ENCODE data around the gene VTI1A. TPM values are rescaled to one million over a fixed set of nuclear protein-coding genes. Genes with fewer than 3 reads are reported as not detected.
"Not testable (repeated sequence)": the region's sequence is repeated elsewhere in the genome, so short reads cannot be mapped to it uniquely, and the experiment has no call there.

VTI1A gene
- total RNA-seq, 1 donor from 2014 or later: 20.5 TPM

DNA sequence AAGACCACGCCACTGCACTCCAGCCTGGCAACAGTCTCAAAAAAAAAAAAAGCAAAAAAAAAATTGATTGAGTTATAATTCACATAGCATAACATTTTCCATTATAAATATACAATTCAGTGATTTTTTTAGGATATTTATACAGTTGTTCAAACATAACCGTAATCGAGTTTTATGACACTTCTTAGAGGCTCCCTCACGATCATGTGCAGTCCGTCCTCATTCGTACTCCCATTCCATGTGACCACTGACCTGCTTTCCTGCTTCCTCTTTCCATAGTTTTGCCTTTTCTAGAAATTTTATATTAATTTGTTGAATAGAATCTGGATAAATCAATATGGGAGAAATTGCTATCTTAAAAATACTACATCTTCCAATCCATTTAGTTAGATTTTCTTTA lies 45.7 kb downstream of the VTI1A start:
- DNase-seq (ENCODE audit: low spot score): no peak
- intact Hi-C loops (cut with DNase I): no loop called here

DNA sequence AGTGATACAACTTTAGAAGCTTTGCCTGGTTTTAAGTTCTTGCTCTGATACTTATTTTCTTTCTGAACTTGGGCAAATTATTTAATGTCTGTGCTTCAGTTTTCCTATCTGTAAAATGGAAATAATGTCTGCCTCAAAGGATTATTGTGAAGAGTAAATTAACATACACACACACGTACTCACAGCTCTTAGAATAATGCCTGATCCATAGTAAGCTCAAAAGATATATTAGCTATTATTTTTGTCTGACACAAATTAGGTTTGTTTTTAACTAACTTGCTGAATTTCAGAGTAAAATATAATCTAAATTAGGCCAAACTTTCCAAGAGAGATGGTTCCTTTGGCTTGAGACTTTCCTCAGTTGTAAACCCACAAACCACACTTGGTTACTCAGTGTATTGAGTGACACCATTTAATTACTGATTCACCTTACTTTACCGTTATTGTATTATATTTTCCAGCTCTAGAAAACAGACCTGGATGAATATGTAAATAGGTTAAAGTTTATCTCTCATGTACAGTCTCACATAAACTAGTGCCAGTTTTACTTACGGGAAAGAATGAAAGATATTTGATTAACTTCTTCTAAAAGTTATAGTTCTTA lies 50.4 kb downstream of the VTI1A start:
- intact Hi-C loops (cut with DNase I): no loop called here
- no peak for DNase-seq (ENCODE audit: low spot score)

DNA sequence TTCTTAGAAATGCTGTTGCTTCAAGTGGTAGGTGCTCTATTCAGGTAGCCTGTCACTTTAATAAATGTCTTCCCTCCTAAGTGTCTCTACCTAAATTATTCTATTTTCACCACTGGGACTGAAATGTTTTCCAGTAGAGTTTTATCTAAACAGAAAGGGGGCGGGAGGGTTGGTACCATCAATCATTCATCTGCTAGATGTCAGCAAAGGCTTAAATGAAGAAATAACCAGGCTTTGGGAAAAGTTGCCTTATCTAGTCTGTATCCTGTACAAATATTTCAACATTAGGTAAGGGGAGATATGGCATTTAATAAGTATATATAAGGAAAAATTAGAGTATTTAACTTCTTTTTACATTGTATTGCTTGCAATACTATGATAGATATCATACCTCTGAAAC lies 51.8 kb downstream of the VTI1A start:
- intact Hi-C loops (cut with DNase I): no loop called here

DNA sequence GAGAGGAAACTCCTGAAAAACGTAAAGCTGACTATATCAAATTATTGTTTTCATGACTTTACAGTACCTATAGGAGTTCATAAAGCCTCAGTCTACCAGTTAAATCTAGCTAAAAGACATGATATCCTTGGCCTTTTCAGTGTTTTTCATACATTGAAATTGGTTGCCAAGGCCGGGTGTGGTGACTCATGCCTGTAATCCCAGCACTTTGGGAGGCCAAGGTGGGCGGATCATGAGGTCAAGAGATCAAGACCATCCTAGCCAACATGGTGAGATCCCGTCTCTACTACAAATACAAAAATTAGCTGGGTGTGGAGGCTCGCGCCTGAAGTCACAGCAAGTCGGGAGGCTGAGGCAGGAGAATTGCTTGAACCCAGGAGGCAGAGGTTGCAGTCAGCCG lies 53.0 kb downstream of the VTI1A start:
- intact Hi-C loops (cut with DNase I); DNase-seq (ENCODE audit: low spot score): not testable (repeated sequence)

More for the DNA sequence above, 51.8 kb downstream of the VTI1A start:
- no peak for DNase-seq (ENCODE audit: low spot score)

DNA sequence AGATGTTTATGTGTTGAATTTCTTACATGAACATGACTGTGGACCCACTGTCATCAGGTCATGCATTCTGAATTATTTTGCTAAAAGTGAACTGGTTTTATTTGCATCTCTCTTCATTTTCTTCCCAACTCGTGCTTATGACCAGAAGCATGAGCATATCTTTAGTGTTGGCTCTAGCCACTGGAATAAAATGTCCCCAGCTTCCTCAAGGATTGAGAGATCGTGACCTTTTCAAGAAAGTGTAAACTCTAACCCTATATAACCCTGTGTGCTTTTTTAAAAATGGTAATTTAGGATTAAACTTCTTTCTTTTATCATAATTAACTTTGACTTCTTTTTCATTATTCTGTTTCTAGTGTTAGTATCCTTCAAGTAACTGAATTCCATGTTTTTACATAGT lies 55.5 kb downstream of the VTI1A start:
- DNase-seq (ENCODE audit: low spot score): no peak
- intact Hi-C loops (cut with DNase I): no loop called here

DNA sequence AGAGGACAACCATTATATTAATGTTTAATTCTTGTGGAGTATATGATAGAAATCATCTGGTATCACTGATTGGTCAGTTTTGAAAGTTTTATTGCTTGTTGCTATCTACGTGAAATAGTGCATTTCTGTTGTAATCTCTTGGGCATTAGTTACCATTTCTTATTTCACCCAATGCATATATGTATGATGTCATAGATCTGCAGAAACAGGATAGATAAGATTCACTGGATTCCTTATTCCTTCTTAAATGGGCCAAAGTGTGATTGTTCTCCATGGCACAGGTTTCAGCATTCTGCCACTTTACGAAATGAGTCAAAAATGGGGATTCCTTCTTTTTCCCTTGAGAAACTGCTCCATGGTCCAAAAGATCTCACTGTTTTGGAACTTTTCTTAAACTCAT lies 56.6 kb downstream of the VTI1A start:
- intact Hi-C loops (cut with DNase I): no loop called here
- DNase-seq (ENCODE audit: low spot score): no peak

DNA sequence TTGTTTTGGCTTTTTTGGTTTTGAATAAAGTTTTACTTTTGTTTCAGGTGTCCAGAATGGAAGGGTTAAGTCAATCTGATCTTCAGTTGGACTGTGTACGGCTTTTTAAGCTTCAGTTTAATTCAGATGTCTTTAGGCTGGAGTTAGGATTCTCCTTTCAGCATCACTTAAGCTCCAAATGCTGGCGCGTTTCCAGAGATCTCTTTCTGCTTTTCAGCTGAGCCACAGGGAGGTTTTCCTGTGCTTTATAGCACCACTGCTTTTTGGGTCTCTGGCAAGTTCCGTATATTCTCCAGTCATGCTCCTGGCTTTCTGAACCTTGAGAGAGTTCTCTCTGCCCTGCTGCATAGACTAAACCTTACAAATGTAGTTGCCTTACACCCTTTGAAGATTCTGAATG lies 60.0 kb downstream of the VTI1A start:
- intact Hi-C loops (cut with DNase I): no loop called here

DNA sequence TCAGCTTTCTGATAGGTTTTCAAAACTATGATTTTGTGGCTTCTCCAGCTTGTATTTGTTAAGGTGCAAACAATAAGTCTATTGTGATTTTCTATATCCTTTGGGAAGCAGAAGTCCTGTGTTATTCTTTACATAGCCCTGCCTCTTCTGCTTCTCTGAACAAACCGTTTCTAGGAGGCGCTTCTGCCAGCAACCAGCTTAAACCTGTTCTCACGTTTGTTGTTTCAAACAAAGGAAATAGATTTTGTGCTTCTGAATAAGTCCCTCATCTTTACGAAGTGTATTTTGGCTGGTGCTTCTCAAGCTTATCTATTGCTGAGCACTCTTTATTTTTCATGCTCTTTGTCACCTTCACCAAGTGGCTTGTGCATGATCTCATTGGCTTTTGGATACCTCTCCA lies 61.0 kb downstream of the VTI1A start:
- DNase-seq (ENCODE audit: low spot score): no peak
- intact Hi-C loops (cut with DNase I): no loop called here

More for the DNA sequence above, 60.0 kb downstream of the VTI1A start:
- no peak for DNase-seq (ENCODE audit: low spot score)

DNA sequence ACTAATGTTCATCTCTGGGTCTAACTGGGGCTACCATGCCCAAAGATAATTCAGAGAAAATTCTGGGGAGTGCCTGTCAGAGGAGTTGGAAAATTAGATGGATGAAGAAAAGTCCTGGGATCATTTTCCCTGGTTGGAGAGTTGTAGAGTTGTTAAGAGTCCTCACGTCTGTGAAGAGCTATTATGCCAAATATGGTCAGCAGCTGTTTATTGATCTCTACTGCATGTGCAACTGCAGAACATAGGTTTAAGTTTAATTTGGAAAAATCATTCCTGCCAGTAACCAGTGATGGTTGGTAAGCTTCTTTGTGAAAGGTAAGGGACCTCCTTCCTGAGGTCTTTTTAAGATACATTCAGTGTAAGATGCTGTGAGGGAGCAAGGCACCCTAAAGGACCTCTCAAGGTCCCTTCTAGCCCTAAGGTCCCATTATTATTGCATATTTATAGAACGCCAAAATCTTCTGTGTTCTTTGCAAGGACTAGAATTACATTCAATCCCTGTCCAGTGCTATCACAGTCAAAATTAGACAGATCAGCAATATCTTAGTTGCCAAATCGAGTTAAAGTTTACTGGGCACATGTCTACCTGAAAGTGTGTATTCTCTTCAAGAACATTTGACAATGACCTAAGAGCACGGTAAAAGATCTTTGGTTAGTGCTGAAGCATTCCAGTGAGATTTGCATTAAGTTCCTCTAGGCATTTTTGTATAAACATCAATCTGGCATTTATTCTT lies 62.7 kb downstream of the VTI1A start:
- intact Hi-C loops (cut with DNase I): no loop called here

DNA sequence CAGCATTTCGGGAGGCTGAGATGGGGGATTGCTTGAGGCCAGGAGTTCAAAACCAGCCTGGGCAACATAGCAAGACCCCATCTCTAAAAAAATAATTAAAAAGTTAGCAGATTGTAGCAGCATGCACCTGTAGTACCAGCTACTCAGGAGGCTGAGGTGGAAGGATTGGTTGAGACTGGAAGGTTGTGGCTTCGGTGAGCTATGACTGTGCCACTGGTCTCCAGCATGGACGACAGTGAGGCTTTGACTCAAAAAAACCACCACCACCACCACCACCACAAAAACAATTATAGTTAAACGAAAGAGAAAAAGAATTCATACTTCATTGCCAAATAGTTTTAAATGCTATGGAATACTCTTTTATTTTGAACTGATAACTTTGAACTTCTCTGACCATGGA lies 63.4 kb downstream of the VTI1A start:
- intact Hi-C loops (cut with DNase I): no loop called here
- no peak for DNase-seq (ENCODE audit: low spot score)

More for the DNA sequence above, 62.7 kb downstream of the VTI1A start:
- no peak for DNase-seq (ENCODE audit: low spot score)

DNA sequence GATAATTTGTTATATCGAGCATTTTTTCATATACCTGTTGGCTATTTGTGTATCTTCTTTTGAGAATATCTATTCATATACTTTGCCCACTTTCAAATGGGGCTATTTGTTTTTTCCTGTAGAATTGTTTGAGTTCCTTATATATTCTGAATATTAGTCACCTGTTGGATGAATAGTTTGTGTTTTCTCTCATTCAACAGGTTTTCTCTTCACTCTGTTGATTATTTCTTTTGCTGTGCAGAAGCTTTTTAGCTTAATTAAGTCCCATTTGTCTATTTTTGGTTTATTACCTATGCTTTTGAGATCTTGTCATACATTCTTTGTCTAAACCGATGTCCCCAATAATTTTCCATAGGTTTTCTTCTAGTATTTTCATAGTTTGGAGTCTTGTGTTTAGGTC lies 65.3 kb downstream of the VTI1A start:
- intact Hi-C loops (cut with DNase I): no loop called here
- DNase-seq (ENCODE audit: low spot score): no peak

DNA sequence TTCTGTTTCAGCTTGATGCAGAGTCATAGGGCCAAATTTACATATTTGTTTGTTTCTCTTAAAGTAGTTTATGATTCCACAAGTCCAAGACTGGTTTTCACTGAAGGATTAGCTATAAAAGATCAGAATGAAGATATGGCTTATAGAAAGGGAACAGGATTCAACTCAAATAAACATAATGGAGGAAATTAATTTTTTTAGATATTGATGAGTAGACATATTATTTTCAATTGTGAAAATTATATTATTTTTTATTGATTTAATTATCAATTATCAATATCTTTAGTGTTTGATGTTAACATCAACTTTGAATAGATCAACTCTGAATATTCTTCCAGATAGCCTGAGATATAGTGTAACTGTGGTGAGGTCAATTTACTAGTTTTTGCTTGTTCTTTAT lies 68.1 kb downstream of the VTI1A start:
- intact Hi-C loops (cut with DNase I): no loop called here
- no peak for DNase-seq (ENCODE audit: low spot score)

DNA sequence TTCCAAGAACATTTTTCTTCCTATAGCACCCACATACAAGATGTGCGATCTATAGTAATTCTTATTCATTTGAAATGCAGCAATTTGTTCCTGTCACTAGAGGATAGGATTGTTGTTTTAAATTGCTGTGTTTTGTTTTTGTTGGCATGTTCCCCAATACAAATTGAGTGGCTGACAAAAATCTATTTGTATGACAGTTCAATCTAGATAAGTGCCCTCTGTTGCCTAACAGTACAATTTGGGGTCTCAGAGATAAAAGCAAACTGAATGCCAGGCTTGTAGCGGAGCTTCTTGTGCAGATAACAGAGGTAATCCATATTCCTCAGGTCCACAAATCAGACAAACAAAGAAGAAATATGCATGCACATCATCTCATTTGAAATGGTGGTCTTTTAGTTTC lies 68.8 kb downstream of the VTI1A start:
- intact Hi-C loops (cut with DNase I): no loop called here
- no peak for DNase-seq (ENCODE audit: low spot score)

DNA sequence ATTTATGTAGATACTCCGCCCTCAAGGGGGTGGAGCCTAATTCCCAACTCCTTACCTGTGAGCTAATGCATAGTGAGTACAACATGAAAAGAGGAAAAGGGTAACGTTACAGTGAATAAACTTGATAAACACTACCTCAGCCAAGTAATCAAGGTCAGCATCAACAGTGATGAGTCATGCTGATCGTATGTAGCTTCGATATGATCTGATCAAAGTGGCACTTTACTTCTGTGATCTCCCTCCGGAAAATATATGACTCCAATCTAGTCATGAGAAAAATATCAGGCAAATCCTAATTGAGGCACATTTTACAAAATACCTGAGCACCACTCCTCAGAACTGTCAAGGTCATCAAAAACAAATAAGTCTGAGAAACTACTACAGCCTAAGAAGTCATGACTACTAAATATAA lies 70.4 kb downstream of the VTI1A start:
- intact Hi-C loops (cut with DNase I): no loop called here
- DNase-seq (ENCODE audit: low spot score): no peak

DNA sequence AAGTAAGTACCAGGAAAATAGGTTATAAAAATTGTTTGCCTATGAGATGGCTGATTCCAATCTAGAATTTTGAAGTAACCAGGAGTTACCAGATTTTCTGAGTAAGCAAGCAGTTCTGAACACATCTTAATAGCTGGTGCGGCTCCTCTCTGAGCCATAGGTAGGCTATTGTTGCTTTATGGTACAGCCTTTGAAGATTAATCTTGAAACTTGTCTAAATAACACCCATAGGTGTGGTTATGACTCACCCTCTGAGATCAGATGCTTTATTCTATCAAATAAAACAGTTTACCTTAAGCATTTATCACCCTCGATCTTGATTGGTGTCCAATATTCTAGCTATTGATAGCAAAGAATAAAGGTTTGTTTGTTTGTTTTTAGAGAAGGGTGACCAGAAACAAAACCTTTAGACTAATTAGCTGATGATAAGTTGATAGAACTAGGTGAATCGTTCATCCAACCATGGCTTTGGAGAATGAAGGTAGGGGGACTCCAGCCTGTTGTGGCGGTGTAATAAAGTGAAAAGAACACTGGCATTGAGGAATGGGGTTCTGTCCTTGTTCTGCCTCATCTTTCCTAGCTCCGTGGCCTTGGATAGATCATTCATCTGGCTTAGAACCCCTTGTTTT lies 72.2 kb downstream of the VTI1A start:
- no peak for DNase-seq (ENCODE audit: low spot score)
- intact Hi-C loops (cut with DNase I): no loop called here

DNA sequence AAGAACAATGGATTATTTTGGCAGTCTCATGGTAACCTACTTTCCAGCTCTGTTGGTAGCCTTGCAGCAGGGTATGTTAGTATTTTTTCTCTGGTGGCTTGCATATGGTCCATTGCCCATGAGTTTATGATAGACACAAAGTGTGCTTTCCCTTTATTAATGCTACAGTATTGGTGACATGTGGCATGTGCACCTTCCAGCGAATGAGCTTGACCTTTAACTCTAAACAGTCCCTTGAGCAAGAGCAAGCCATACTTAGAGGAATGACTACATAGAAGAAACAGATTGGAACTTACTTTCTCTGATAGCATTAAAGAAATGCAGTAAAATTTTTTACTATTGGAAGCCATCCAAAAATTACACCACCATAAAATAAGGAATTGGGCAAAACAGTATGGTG lies 73.9 kb downstream of the VTI1A start:
- intact Hi-C loops (cut with DNase I): no loop called here
- DNase-seq (ENCODE audit: low spot score): no peak

DNA sequence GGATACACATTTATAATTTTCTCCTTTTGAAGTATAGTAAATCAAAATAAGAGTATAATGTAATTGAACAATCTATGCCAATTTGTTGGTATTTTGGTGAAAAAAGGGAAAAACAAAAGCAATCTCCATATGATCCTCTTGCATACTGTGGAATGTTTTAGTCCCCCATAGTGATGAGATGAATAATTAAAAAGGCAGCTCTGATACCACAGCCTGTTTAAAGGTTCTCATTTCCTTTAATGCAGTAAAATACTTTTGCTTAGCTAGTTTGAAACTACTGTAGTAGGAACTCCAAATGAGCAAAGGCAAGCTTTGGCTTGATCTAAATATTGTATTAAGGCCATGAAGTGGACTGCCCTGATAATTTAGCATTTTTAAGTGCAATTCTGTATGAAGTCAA lies 77.6 kb downstream of the VTI1A start:
- DNase-seq (ENCODE audit: low spot score): no peak
- intact Hi-C loops (cut with DNase I): no loop called here

DNA sequence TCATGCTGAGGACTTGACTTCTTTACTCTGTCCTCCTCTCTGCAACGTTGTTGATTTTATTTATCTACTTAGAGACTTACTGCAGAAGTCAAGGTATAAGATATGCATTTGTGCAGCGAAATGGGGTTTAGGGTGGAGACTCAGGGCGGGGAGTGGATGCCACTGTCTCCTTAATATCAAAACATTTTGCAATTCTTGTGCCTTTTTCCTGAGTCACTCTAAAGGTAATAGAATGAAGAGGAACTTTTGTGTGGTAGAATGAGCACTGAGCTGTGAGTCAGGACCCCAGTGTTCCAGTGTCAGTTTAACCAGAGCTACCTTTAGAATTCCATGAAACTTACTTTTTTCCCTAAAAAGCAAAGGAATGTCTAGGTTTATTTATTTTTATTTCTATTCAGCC lies 78.2 kb downstream of the VTI1A start:
- intact Hi-C loops (cut with DNase I): no loop called here
- no peak for DNase-seq (ENCODE audit: low spot score)

DNA sequence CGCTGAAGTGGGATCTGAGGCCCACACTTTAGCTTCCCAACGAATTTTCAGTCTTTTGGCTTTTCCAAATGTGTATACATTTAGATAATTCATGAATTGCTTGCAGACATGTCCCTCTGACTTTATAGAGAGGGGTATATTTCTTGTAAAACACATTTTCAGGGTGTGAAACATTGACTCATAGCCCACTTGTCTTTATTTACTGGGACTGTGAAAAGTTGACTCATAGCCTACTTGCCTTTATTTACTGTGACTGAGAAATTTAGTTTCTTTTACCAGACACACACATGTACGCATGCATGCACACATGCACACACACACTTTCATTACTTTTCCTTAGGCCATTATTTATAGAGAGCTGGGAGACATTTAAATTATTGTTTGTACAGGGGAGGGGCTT lies 79.1 kb downstream of the VTI1A start:
- intact Hi-C loops (cut with DNase I): no loop called here
- DNase-seq (ENCODE audit: low spot score): no peak

DNA sequence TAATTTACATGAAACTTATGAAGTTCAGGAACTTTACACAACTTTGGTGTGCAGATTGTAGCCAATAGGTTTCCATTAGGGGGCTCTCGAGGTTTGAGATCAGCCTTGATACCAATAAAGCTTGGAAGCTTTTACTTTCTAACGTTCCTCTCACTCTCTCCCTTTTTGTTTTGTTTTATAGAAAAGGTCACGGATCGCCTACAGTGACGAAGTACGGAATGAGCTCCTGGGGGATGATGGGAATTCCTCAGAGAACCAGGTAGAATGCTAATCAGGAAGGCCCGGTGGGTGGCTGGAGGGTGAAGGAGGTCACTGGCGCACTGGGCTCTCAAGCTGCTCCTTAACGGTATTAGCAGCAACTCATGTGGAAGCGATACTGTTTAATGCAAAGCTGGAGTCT lies 79.9 kb downstream of the VTI1A start:
- DNase-seq (ENCODE audit: low spot score): no peak
- intact Hi-C loops (cut with DNase I): no loop called here

DNA sequence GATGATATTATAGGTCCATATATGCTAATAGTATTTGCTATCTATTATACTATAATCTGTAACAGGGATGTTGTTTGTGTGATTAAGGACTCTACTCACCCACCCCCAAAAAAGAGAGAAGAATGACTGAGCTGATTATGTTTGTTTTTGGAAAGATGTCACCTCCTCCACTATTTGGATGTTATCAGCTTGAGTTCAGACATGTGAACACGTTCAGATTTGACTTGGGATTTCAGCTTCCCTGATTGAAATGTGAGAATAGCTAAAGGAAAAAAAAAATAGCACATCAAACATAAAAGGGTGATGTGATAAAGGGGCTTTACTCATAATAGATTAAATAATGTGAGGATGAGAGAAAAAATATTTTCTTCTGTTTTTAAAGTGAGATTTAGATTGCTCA lies 81.2 kb downstream of the VTI1A start:
- no peak for DNase-seq (ENCODE audit: low spot score)
- intact Hi-C loops (cut with DNase I): no loop called here

Data from cardiac septum (tissue), 1 donor.